Psoas muscle (tissue), 8 donors: Measurements from ENCODE around the gene POMT2. TPM values are rescaled to one million over a fixed set of nuclear protein-coding genes. Genes with fewer than 3 reads are reported as not detected.

Experiments used
- ATAC-seq, 4 donors: fragments of 200-7000 bp; cut with Tn5 transposase; one replicate each; pipeline ENCODE4 v1.9.1; 2020; ENCODE audit warnings: moderate library complexity in 3 of 4, mild to moderate bottlenecking in 2 of 4
- DNase-seq, 2 donors: peaks; one replicate each; pipeline ENCODE4 v3.0.0-alpha.2; 2020
- H3K27ac ChIP-seq: fragments of 200-600 bp; one replicate; pipeline ENCODE4 v1.8.0; 2022
- H3K27me3 ChIP-seq, 3 donors: fragments of 200-600 bp in 1 of 3; one replicate each; pipeline versions ENCODE4 v1.6.1 to v1.8.0; 2013 to 2022; ENCODE audit warnings: low read length in 2 of 3, mild to moderate bottlenecking in 2 of 3, moderate library complexity in 1 of 3; ENCODE audit not compliant: insufficient read depth in 3 of 3
- H3K36me3 ChIP-seq, 2 donors: fragments of 200-600 bp in 1 of 2; one replicate each; pipeline versions ENCODE4 v1.6.1 to v1.8.0; 2013 to 2022; ENCODE audit warnings: low read depth in 1 of 2, mild to moderate bottlenecking in 1 of 2, moderate library complexity in 1 of 2; ENCODE audit not compliant: insufficient read depth in 1 of 2
- H3K4me1 ChIP-seq: fragments of 200-600 bp; one replicate; pipeline ENCODE4 v1.8.0; 2022
- H3K4me3 ChIP-seq: fragments of 200-600 bp; one replicate; pipeline ENCODE4 v1.8.0; 2022; ENCODE audit warnings: mild to moderate bottlenecking
- H3K9me3 ChIP-seq: fragments of 200-600 bp; one replicate; pipeline ENCODE4 v1.8.0; 2022
- CTCF ChIP-seq: fragments of 200-600 bp; IDR thresholded peaks from one replicate; pipeline ENCODE4 v1.8.0; 2022; ENCODE audit warnings: antibody characterized with exemption
- WGBS, 3 donors: extraction: QIAGEN DNeasy Blood & Tissue Kit; methylation state at CpG; one replicate each; pipeline versions ENCODE4 v1.1.6 to v1.1.7; 2013; 5-methylcytosine and 5-hydroxymethylcytosine counted together
- intact Hi-C, 2 donors: fragments of 100-400 bp; cut with DNase I; formaldehyde crosslinking; loops; one replicate each; pipeline versions ENCODE4 v1.11.0 to v1.14.2; 2022
- polyA plus RNA-seq, 3 donors: library from polyadenylated mRNA; stranded (reverse); fragments of 200-250 nt; gene quantifications; one replicate each; pipeline ENCODE4 v1.2.3, GENCODE V29; 2013
- total RNA-seq, 4 donors: library from RNA; stranded (reverse); fragmentation: NEBNext Ultra II Directional in 2 of 4; extraction: Animal tissue kit (Norgen Biotek cat#: 25700) in 2 of 4; gene quantifications; one replicate each; pipeline versions ENCODE4 v1.2.1 to v1.2.4, GENCODE V29; 2021 to 2023
- donor health status: healthy with polysubstance abuse.
- donor health status: DM: no; HTN: no; CAD: no; lungs with moderate emphysema.
- donor health status: Bipolar disorder and iron deficiency.
- donor health status: healthy.
- donor health status: DM: yes; HTN: yes; CAD: no.
- donor health status: DM: no; HTN: no; CAD: no.
- donor health status: DM: no; HTN: no; CAD: no.
- donor health status: DM: yes; HTN: yes; CAD: no.

Gene POMT2
- total and polyA plus RNA-seq, 7 donors: 17.4 to 57.5 (median 29.2) TPM

DNA sequence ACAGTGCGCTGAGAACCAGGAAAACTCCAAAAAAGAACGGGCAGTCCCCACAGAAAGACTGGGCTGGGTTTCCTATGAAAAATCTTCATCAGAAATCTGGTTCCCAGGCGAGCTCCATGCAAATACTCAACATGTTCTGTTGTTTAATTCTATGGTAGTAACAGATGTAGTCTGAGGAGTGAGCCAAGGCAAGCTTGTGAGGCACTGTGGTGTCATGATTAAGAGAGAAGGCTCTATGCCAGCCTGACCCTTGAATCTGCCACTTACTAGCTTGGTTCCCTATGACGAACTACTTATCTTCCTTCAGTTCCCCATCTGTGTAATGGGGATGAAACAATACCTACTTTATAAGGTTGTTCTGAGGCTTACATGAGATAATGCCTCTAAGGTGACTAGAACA is 10.7 kb downstream of the POMT2 start:
- H3K36me3 ChIP-seq: peaks cover 3 to 5% of the 10 kb centered on the region in 2 donors
- 67 to 70% (median 69%) methylated on average over 4 of the region's 4 CpGs for WGBS, 3 donors
- no peaks in the 10 kb centered on the region for H3K27me3 ChIP-seq
- no peak for ATAC-seq
- TF ChIP-seq CTCF: no peak
- peak overlapping the region; percentile 13 for H3K27ac ChIP-seq
- no peak overlapping the region for H3K4me3 ChIP-seq
- peaks cover 76% of the 10 kb centered on the region for H3K4me1 ChIP-seq
- no peak for DNase-seq
- intact Hi-C loops: loop anchor here (10.0 kb wide), 2 partner anchors 155 to 435 kb away; no protein-coding TSS in a partner anchor
- H3K9me3 ChIP-seq: no peaks in the 10 kb centered on the region

DNA sequence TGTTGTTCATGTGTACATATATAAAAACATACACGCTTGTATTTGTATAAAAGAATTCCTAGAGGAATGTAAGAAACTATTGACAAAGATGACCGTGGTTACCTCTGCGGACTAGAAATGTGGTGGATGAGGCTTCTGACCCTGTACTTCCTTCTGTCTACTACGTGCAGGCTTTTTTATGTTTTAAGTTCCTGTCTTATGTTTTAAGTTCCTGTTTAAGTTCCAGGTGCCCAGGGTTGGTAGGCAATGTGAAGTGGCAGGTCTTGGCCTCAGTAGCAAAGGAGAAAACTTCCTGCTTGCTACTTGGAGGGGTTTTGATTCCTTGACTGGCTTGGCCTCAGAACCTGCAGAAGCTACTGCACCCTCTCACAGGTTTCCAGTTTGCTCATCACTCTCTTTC is 11.6 kb downstream of the POMT2 start:
- peaks cover 3 to 6% of the 10 kb centered on the region in 2 donors for H3K36me3 ChIP-seq
- H3K27ac ChIP-seq: no peak overlapping the region
- ATAC-seq: no peak
- whole genome bisulfite sequencing, 3 donors: 77 to 84% (median 82%) methylated on average over 4 of the region's 4 CpGs
- H3K9me3 ChIP-seq: no peaks in the 10 kb centered on the region
- H3K27me3 ChIP-seq: no peaks in the 10 kb centered on the region
- no peak overlapping the region for H3K4me3 ChIP-seq
- TF ChIP-seq CTCF: no peak
- DNase-seq: no peak
- intact Hi-C loops: no loop called here
- peaks cover 76% of the 10 kb centered on the region for H3K4me1 ChIP-seq

DNA sequence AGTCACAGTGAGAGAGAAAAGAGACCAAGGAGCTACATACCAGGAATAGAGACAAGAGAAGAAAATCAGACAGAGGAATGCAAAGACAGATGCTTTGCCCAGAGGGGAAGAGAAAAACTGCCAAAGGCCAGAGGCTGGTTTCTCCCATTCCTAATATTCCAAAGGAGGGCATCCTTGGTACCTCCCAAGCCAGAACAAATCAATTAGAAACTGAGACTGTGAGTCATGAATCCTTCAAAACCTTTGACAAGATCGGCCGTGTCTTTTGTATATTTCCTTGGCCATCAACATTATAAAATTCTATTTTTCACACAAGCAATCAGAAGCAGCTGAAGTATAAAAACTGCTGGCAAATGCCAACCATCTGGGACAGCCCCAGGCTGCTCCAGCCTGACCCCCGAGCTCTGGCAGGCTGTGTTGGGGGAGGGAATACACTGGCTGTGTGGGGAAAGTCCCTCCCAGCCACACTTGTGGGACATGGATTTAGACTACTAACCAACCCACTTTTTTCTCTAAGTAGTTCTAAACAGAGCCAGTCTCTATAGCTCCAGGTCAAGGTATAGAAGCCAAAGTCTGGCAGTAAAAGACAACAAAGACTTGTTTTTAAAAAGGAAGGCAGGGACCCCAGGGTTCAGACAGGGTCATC is 13.7 kb downstream of the POMT2 start:
- peak in 1 of 4 donors; percentile 50 for ATAC-seq
- Histone ChIP-seq H3K27ac (peak overlapping the region; percentile 92), H3K4me1 (peaks cover 74% of the 10 kb centered on the region), H3K9me3 (no peaks in the 10 kb centered on the region), H3K4me3 (no peak overlapping the region), H3K36me3 (peaks cover 3 to 15% of the 10 kb centered on the region in 2 donors), H3K27me3 (no peaks in the 10 kb centered on the region)
- DNase-seq: no peak
- no peak for TF ChIP-seq CTCF
- 19 to 25% (median 21%) methylated on average over 3 of the region's 3 CpGs for WGBS, 3 donors
- intact Hi-C loops: no loop called here

DNA sequence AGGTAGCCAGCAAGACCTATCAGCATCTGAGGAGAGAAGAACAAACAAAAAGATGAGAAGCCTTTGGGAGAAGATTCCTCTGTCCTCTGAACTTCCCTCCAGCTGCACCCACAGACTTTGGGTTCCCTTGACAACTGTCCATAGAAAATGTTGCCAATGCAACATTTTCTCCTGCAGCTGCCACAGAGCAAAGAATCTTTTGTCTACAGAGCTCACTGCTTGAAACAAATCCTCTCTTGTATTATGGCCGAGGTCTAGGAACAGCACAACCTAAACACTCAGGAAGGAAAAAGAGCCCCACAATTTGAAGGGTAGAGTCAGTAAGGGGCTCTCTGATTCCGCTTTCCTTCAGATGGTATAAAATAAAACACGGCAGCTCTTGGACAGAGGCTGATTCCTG is 14.3 kb downstream of the POMT2 start:
- WGBS, 3 donors: 44 to 57% (median 47%) methylated on average over 3 of the region's 3 CpGs
- DNase-seq (no peak), ATAC-seq (no peak)
- Histone ChIP-seq H3K4me3 (no peak overlapping the region), H3K36me3 (peaks cover 3 to 15% of the 10 kb centered on the region in 2 donors), H3K4me1 (peaks cover 74% of the 10 kb centered on the region), H3K9me3 (no peaks in the 10 kb centered on the region), H3K27me3 (no peaks in the 10 kb centered on the region), H3K27ac (peak overlapping the region; percentile 92)
- TF ChIP-seq CTCF: no peak
- intact Hi-C loops: no loop called here

DNA sequence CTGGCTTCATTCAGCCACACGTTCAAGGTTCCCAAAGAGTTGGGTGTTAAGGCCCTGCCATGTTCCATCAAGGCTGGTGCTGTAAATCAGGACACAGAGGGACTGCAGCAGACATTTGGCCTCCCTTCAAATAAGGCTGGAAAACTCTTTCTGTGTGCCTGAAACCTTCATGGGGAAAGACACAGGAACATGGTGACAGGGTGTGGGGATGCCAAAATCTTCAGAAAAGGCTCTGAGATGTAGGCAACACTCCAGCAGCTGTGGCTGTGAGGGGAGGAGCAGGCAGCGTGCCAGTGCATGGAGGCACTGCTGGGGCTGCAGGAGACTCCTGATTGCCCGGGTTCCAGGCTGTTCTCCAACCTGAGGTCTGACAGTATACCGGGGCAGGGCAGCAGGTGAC is 15.0 kb downstream of the POMT2 start:
- DNase-seq (no peak), ATAC-seq (no peak)
- no peak for TF ChIP-seq CTCF
- H3K4me3 ChIP-seq: no peak overlapping the region
- no peaks in the 10 kb centered on the region for H3K27me3 ChIP-seq
- H3K27ac ChIP-seq: peak overlapping the region; percentile 92
- no peaks in the 10 kb centered on the region for H3K9me3 ChIP-seq
- peaks cover 74% of the 10 kb centered on the region for H3K4me1 ChIP-seq
- intact Hi-C loops: no loop called here
- peaks cover 3 to 17% of the 10 kb centered on the region in 2 donors for H3K36me3 ChIP-seq
- WGBS, 3 donors: 30 to 63% (median 32%) methylated on average over 4 of the region's 4 CpGs
